Esophagus muscularis mucosa (tissue), 3 donors: ENCODE data around the gene QDPR.

Source experiments
- CTCF ChIP-seq, 3 experiments: fragments of 200-600 bp in 2 of 3; fragments of 450-650 bp in 1 of 3; sonication (generic) in 2 of 3; IDR thresholded peaks; one replicate each; pipeline ENCODE4 v1.5.1; 2017 to 2019; ENCODE audit warnings: antibody characterized with exemption in 3 of 3, mild to moderate bottlenecking in 2 of 3, moderate library complexity in 1 of 3
- POLR2AphosphoS5 ChIP-seq, 2 donors: sonication (generic); formaldehyde crosslinking; IDR thresholded peaks; one replicate each; pipeline ENCODE4 v1.6.1; 2017; ENCODE audit warnings: antibody characterized with exemption in 2 of 2

- TF ChIP-seq POLR2AphosphoS5 (IDR thresholded peaks at IDR 0.05), result no peak
- TF ChIP-seq CTCF (IDR thresholded peaks at IDR 0.05), result no peak
Measured at GRCh38 chr4:17450269-17450804, 61.6 kb downstream of the QDPR start.
